GM23338 (cell line): ENCODE data around the gene CCNA2. TPM values are rescaled to one million over a fixed set of nuclear protein-coding genes. Genes with fewer than 3 reads are reported as not detected.

ENCODE experiments used
- ATAC-seq: fragments of 200-7000 bp; cut with Tn5 transposase; 3 replicates; pipeline ENCODE4 v1.9.1; 2020
- DNase-seq: peaks from one replicate; pipeline ENCODE4 v3.0.0-alpha.2; 2015; ENCODE audit warnings: low spot score
- H2AFZ ChIP-seq: fragments of 200-600 bp; sonication (generic); 2 replicates; pipeline ENCODE4 v1.8.0; 2016; ENCODE audit warnings: antibody characterized with exemption, mild to moderate bottlenecking, moderate library complexity
- H3F3A ChIP-seq: fragments of 200-600 bp; sonication (generic); replicated peaks from 2 replicates; pipeline ENCODE4 v1.8.0; 2017; ENCODE audit warnings: antibody characterized with exemption, mixed run types, low read depth
- H3K27ac ChIP-seq: fragments of 200-600 bp; sonication (generic); 2 replicates; pipeline ENCODE4 v1.6.1; 2016; ENCODE audit warnings: low read depth
- H3K27me3 ChIP-seq: fragments of 200-600 bp; sonication (generic); 2 replicates; pipeline ENCODE4 v1.8.0; 2016; ENCODE audit warnings: mild to moderate bottlenecking, mixed run types, moderate library complexity; ENCODE audit not compliant: insufficient read depth
- H3K36me3 ChIP-seq: fragments of 200-600 bp; sonication (generic); 2 replicates; pipeline ENCODE4 v1.8.0; 2016; ENCODE audit warnings: mild to moderate bottlenecking; ENCODE audit not compliant: insufficient read depth
- H3K4me1 ChIP-seq: fragments of 200-600 bp; sonication (generic); 2 replicates; pipeline ENCODE4 v1.8.0; 2016; ENCODE audit warnings: mild to moderate bottlenecking, moderate library complexity; ENCODE audit not compliant: insufficient read depth
- H3K4me2 ChIP-seq: fragments of 200-600 bp; sonication (generic); 2 replicates; pipeline ENCODE4 v1.7.1; 2017; ENCODE audit warnings: mixed run types
- H3K4me3 ChIP-seq: fragments of 200-600 bp; sonication (generic); 2 replicates; pipeline ENCODE4 v1.6.1; 2016; ENCODE audit warnings: mixed run types
- H3K79me2 ChIP-seq: fragments of 200-600 bp; sonication (generic); replicated peaks from 2 replicates; pipeline ENCODE4 v1.8.0; 2017; ENCODE audit warnings: mild to moderate bottlenecking; ENCODE audit not compliant: insufficient read depth
- H3K9me2 ChIP-seq: fragments of 200-600 bp; sonication (generic); 2 replicates; pipeline ENCODE4 v1.8.0; 2017; ENCODE audit not compliant: insufficient read depth
- H4K20me1 ChIP-seq: fragments of 200-600 bp; sonication (generic); replicated peaks from 2 replicates; pipeline ENCODE4 v1.8.0; 2017; ENCODE audit warnings: mild to moderate bottlenecking; ENCODE audit not compliant: insufficient read depth
- H3K27ac Mint-ChIP-seq: 2 replicates; pipeline ENCODE4 v1.8.0; 2020; ENCODE audit warnings: inconsistent platforms, mild to moderate bottlenecking, moderate library complexity, mixed read lengths
- H3K27me3 Mint-ChIP-seq: 3 replicates; pipeline ENCODE4 v1.8.0; 2022; ENCODE audit warnings: low read depth, mild to moderate bottlenecking, moderate library complexity, mixed read lengths, inconsistent platforms; ENCODE audit not compliant: insufficient read depth, poor library complexity
- H3K36me3 Mint-ChIP-seq: 3 replicates; pipeline ENCODE4 v1.8.0; 2021; ENCODE audit warnings: low read depth, mild to moderate bottlenecking, inconsistent platforms, moderate library complexity, mixed read lengths
- H3K4me1 Mint-ChIP-seq: 3 replicates; pipeline ENCODE4 v1.8.0; 2020; ENCODE audit warnings: mild to moderate bottlenecking, inconsistent platforms, mixed read lengths
- H3K4me3 Mint-ChIP-seq: 3 replicates; pipeline ENCODE4 v1.8.0; 2021; ENCODE audit warnings: moderate library complexity, mild to moderate bottlenecking, inconsistent platforms, mixed read lengths
- H3K9me3 Mint-ChIP-seq: 3 replicates; pipeline ENCODE4 v1.8.0; 2020; ENCODE audit warnings: moderate library complexity, mild to moderate bottlenecking, inconsistent platforms, mixed read lengths
- CREB1 ChIP-seq: fragments of 250-450 bp; sonication (Bioruptor Pico); IDR thresholded peaks from 2 replicates; pipeline ENCODE4 v1.5.0; 2020; ENCODE audit warnings: low read depth, mild to moderate bottlenecking, moderate library complexity
- EZH2 ChIP-seq: fragments of 200-600 bp; sonication (generic); IDR thresholded peaks from one replicate; pipeline ENCODE4 v1.8.0; 2017; ENCODE audit warnings: antibody characterized with exemption, mild to moderate bottlenecking, low read depth; ENCODE audit not compliant: unreplicated experiment
- EZH2phosphoT487 ChIP-seq: fragments of 200-600 bp; sonication (generic); IDR thresholded peaks from one replicate; pipeline ENCODE4 v1.8.1; 2018; ENCODE audit warnings: antibody characterized with exemption; ENCODE audit not compliant: unreplicated experiment
- JUNB ChIP-seq: IDR thresholded peaks from one replicate; pipeline ENCODE4 v1.6.1; 2016; ENCODE audit warnings: antibody characterized with exemption; ENCODE audit not compliant: unreplicated experiment
- NANOG ChIP-seq: IDR thresholded peaks from 2 replicates; pipeline ENCODE4 v1.6.1; 2016; ENCODE audit warnings: antibody characterized with exemption, borderline replicate concordance
- POLR2AphosphoS5 ChIP-seq: IDR thresholded peaks from 2 replicates; pipeline ENCODE4 v1.6.1; 2016; ENCODE audit warnings: antibody characterized with exemption, low read depth
- STAT1 ChIP-seq: IDR thresholded peaks from one replicate; pipeline ENCODE4 v1.6.1; 2016; ENCODE audit warnings: antibody characterized with exemption; ENCODE audit not compliant: unreplicated experiment
- ZNF114 ChIP-seq: fragments of 250-450 bp; sonication (Bioruptor Pico); IDR thresholded peaks from 2 replicates; pipeline ENCODE4 v1.5.0; 2020; ENCODE audit warnings: mild to moderate bottlenecking, moderate library complexity
- ZNF331 ChIP-seq: fragments of 250-450 bp; sonication (Bioruptor Pico); IDR thresholded peaks from 2 replicates; pipeline ENCODE4 v1.5.0; 2020; ENCODE audit warnings: low read depth, mild to moderate bottlenecking, moderate library complexity
- polyA plus RNA-seq: library from polyadenylated mRNA; unstranded; fragments of >200 nt; fragmentation: Nextera tagmentation; extraction: Ambion mirVana; gene quantifications from 2 replicates; pipeline ENCODE4 v1.2.1, GENCODE V29; 2016
- total RNA-seq: library from RNA; depleted of rRNA; stranded (reverse); fragments of >200 nt; shearing (Covaris generic); gene quantifications from 2 replicates; pipeline ENCODE4 v1.2.3, GENCODE V29; 2014
- TF ChIP-seq, protein P1 (sequence below): fragments of 250-450 bp; sonication (Bioruptor Pico); IDR thresholded peaks from 2 replicates; pipeline ENCODE4 v1.5.0; 2020; ENCODE audit warnings: mild to moderate bottlenecking, moderate library complexity
- TF ChIP-seq, protein P2 (sequence below), 2 experiments: fragments of 200-600 bp in 1 of 2; sonication (generic) in 1 of 2; conservative IDR thresholded peaks; 2 replicates each; pipeline versions ENCODE4 v1.5.1 to v1.6.1; 2016 to 2017; ENCODE audit warnings: antibody characterized with exemption in 2 of 2, low read depth in 2 of 2, mild to moderate bottlenecking in 2 of 2, moderate library complexity in 1 of 2
- TF ChIP-seq, protein P3 (sequence below): IDR thresholded peaks from 2 replicates; pipeline ENCODE4 v1.6.1; 2016; ENCODE audit warnings: antibody characterized with exemption
- TF ChIP-seq, protein P4 (sequence below): IDR thresholded peaks from one replicate; pipeline ENCODE4 v1.6.1; 2018; ENCODE audit warnings: antibody characterized with exemption; ENCODE audit not compliant: unreplicated experiment

CCNA2 gene
- total and polyA plus RNA-seq, 2 experiments from 2014 or later: 60.5 to 160 TPM

DNA sequence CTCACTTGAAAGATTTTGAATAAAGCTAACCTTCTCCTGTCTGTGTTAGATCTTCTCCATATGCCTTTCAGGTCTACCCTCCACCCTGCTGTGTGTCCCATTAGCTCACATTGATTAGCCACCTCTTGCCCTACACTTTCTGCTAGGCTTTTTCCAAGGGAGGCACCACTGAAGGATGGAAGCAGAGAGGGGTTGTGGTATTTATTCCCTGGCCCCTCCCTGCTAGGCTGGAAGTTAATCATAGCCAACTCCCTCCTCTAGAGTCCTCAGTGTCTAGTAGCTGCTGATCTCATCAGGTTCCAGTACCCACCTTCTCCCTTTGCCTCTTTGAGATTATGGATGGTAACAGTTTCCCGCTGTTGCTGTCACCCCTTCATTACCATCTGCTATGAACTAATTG is 49.8 kb downstream of the CCNA2 start:
- peaks cover 2% of the 10 kb centered on the region for H3K27me3 Mint-ChIP-seq
- H3K4me1 Mint-ChIP-seq: peaks cover 15% of the 10 kb centered on the region
- H3F3A ChIP-seq: no peaks in the 10 kb centered on the region
- no peaks in the 10 kb centered on the region for H3K36me3 Mint-ChIP-seq
- H3K4me3 Mint-ChIP-seq: no peak overlapping the region
- DNase-seq (no peak), ATAC-seq (peak; percentile 45)
- no peak overlapping the region for H2AFZ ChIP-seq
- no peaks in the 10 kb centered on the region for H4K20me1 ChIP-seq
- H3K27ac ChIP-seq: no peak overlapping the region
- H3K9me3 Mint-ChIP-seq: no peaks in the 10 kb centered on the region
- H3K27me3 ChIP-seq: peaks cover 6% of the 10 kb centered on the region; the same call in 1 of the 2 replicates
- H3K4me3 ChIP-seq: no peak overlapping the region
- TF ChIP-seq EZH2 (no peak), STAT1 (no peak), POLR2AphosphoS5 (no peak), ZNF331 (CRISPR knock-in tag) (no peak), NANOG (no peak), EZH2phosphoT487 (no peak), CREB1 (CRISPR knock-in tag) (no peak), ZNF114 (CRISPR knock-in tag) (no peak), JUNB (no peak)
- TF ChIP-seq, protein P1, sequence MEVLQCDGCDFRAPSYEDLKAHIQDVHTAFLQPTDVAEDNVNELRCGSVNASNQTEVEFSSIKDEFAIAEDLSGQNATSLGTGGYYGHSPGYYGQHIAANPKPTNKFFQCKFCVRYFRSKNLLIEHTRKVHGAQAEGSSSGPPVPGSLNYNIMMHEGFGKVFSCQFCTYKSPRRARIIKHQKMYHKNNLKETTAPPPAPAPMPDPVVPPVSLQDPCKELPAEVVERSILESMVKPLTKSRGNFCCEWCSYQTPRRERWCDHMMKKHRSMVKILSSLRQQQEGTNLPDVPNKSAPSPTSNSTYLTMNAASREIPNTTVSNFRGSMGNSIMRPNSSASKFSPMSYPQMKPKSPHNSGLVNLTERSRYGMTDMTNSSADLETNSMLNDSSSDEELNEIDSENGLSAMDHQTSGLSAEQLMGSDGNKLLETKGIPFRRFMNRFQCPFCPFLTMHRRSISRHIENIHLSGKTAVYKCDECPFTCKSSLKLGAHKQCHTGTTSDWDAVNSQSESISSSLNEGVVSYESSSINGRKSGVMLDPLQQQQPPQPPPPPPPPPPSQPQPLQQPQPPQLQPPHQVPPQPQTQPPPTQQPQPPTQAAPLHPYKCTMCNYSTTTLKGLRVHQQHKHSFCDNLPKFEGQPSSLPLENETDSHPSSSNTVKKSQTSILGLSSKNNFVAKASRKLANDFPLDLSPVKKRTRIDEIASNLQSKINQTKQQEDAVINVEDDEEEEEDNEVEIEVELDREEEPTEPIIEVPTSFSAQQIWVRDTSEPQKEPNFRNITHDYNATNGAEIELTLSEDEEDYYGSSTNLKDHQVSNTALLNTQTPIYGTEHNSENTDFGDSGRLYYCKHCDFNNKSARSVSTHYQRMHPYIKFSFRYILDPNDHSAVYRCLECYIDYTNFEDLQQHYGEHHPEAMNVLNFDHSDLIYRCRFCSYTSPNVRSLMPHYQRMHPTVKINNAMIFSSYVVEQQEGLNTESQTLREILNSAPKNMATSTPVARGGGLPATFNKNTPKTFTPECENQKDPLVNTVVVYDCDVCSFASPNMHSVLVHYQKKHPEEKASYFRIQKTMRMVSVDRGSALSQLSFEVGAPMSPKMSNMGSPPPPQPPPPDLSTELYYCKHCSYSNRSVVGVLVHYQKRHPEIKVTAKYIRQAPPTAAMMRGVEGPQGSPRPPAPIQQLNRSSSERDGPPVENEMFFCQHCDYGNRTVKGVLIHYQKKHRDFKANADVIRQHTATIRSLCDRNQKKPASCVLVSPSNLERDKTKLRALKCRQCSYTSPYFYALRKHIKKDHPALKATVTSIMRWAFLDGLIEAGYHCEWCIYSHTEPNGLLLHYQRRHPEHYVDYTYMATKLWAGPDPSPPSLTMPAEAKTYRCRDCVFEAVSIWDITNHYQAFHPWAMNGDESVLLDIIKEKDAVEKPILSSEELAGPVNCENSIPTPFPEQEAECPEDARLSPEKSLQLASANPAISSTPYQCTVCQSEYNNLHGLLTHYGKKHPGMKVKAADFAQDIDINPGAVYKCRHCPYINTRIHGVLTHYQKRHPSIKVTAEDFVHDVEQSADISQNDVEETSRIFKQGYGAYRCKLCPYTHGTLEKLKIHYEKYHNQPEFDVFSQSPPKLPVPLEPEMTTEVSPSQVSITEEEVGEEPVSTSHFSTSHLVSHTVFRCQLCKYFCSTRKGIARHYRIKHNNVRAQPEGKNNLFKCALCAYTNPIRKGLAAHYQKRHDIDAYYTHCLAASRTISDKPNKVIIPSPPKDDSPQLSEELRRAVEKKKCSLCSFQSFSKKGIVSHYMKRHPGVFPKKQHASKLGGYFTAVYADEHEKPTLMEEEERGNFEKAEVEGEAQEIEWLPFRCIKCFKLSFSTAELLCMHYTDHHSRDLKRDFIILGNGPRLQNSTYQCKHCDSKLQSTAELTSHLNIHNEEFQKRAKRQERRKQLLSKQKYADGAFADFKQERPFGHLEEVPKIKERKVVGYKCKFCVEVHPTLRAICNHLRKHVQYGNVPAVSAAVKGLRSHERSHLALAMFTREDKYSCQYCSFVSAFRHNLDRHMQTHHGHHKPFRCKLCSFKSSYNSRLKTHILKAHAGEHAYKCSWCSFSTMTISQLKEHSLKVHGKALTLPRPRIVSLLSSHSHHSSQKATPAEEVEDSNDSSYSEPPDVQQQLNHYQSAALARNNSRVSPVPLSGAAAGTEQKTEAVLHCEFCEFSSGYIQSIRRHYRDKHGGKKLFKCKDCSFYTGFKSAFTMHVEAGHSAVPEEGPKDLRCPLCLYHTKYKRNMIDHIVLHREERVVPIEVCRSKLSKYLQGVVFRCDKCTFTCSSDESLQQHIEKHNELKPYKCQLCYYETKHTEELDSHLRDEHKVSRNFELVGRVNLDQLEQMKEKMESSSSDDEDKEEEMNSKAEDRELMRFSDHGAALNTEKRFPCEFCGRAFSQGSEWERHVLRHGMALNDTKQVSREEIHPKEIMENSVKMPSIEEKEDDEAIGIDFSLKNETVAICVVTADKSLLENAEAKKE: no peak
- TF ChIP-seq, protein P2, sequence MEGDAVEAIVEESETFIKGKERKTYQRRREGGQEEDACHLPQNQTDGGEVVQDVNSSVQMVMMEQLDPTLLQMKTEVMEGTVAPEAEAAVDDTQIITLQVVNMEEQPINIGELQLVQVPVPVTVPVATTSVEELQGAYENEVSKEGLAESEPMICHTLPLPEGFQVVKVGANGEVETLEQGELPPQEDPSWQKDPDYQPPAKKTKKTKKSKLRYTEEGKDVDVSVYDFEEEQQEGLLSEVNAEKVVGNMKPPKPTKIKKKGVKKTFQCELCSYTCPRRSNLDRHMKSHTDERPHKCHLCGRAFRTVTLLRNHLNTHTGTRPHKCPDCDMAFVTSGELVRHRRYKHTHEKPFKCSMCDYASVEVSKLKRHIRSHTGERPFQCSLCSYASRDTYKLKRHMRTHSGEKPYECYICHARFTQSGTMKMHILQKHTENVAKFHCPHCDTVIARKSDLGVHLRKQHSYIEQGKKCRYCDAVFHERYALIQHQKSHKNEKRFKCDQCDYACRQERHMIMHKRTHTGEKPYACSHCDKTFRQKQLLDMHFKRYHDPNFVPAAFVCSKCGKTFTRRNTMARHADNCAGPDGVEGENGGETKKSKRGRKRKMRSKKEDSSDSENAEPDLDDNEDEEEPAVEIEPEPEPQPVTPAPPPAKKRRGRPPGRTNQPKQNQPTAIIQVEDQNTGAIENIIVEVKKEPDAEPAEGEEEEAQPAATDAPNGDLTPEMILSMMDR (conservative IDR thresholded peaks at IDR 0.05; ENCODE audit: low read depth in 2 of 2): no peak
- TF ChIP-seq, protein P3, sequence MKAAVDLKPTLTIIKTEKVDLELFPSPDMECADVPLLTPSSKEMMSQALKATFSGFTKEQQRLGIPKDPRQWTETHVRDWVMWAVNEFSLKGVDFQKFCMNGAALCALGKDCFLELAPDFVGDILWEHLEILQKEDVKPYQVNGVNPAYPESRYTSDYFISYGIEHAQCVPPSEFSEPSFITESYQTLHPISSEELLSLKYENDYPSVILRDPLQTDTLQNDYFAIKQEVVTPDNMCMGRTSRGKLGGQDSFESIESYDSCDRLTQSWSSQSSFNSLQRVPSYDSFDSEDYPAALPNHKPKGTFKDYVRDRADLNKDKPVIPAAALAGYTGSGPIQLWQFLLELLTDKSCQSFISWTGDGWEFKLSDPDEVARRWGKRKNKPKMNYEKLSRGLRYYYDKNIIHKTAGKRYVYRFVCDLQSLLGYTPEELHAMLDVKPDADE: no peak
- TF ChIP-seq, protein P4, sequence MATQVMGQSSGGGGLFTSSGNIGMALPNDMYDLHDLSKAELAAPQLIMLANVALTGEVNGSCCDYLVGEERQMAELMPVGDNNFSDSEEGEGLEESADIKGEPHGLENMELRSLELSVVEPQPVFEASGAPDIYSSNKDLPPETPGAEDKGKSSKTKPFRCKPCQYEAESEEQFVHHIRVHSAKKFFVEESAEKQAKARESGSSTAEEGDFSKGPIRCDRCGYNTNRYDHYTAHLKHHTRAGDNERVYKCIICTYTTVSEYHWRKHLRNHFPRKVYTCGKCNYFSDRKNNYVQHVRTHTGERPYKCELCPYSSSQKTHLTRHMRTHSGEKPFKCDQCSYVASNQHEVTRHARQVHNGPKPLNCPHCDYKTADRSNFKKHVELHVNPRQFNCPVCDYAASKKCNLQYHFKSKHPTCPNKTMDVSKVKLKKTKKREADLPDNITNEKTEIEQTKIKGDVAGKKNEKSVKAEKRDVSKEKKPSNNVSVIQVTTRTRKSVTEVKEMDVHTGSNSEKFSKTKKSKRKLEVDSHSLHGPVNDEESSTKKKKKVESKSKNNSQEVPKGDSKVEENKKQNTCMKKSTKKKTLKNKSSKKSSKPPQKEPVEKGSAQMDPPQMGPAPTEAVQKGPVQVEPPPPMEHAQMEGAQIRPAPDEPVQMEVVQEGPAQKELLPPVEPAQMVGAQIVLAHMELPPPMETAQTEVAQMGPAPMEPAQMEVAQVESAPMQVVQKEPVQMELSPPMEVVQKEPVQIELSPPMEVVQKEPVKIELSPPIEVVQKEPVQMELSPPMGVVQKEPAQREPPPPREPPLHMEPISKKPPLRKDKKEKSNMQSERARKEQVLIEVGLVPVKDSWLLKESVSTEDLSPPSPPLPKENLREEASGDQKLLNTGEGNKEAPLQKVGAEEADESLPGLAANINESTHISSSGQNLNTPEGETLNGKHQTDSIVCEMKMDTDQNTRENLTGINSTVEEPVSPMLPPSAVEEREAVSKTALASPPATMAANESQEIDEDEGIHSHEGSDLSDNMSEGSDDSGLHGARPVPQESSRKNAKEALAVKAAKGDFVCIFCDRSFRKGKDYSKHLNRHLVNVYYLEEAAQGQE: no peak
- no peaks in the 10 kb centered on the region for H3K4me1 ChIP-seq
- H3K4me2 ChIP-seq: no peak overlapping the region
- H3K9me2 ChIP-seq: no peaks in the 10 kb centered on the region
- no peaks in the 10 kb centered on the region for H3K36me3 ChIP-seq
- H3K27ac Mint-ChIP-seq: no peak overlapping the region
- no peaks in the 10 kb centered on the region for H3K79me2 ChIP-seq
